ENCODE measurements around the gene ATP8B4.

ATP8B4 gene

DNA sequence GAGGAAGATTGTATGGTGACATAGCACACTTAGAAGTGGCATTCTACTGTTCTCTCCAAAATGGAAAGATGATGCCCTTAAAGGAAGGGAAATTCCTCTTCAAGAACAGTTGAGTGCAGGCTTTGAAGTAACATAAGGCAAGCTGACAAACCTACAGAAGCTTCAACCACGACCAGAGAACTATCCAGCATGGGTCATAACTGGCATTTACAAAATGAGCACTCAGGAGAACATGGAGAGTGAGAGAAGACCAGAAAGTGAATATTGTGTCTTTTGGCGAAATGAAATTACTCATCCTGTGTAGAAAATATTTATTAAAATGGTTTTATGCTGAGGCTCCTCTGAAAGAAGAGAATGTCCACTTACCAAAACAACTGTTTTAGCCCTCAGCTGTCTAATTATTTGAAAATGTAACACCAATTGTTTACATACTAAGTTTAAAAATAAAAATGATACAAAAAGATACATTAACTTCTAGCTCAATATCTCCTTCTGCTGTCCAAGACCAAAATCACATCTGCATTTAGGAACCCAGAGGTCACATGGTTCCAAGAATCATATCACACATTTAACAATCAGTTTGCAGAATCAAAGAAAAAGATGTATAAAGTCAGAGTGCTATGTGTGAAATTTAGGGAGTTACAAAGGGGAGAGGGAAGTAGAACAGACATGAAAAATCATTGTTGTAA, 216.9 kb downstream of the ATP8B4 start:
- no peaks in the 10 kb centered on the region for H3K9me3 ChIP-seq (replicated peaks in 1 of 11)
- H4K20me1 ChIP-seq: no peaks in the 10 kb centered on the region
- peaks cover 0 to 71% (median 0%) of the 10 kb centered on the region in 11 experiments; a peak in 4 of 22 replicates for H3K36me3 ChIP-seq
- no peak overlapping the region for H3K9ac ChIP-seq
- H3K27ac ChIP-seq: no peak overlapping the region
- H3K4me1 ChIP-seq: no peaks in the 10 kb centered on the region
- H3K4me2 ChIP-seq: no peak overlapping the region
- H3K27me3 ChIP-seq: no peaks in the 10 kb centered on the region
- no peak overlapping the region for H3K4me3 ChIP-seq
- TF ChIP-seq Cebpa-rat (IDR thresholded peaks at IDR 0.05): no peak

DNA sequence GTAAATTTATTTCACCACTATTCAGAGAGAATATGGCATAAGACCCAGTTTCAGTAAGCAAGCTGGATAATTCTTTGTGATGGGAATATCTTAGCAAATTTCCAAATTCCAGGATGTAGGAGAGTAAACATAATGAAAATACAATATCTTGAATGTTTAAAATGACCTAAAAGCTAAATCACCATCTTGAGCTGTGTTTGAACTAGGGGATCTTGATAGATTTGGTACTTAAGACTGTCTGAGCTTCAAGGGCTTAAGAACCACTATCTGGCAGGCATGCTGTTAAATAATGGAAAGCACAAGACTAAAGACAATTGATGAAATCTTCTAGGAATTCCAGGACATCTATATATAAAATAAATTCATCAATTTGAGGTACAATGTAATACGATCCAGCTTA, 217.7 kb downstream of the ATP8B4 start:
- no peak for TF ChIP-seq Cebpa-rat (IDR thresholded peaks at IDR 0.05)
- H3K27ac ChIP-seq: no peak overlapping the region
- H3K9ac ChIP-seq: no peak overlapping the region

DNA sequence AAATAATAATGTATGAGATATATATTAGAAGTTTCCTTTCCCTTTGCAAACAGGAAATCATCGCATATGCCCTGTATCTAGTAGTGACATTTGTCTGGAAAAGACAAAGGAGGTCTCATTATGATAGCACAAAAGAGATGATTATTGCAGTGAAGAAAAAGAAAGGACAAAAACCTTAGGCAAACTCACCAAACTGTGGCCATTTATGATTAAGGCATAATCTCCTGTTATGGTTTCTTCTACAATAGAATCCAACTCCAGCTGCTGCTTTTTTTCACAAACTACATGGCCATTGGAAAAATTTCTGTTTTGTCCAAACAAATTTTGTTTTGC, 218.2 kb downstream of the ATP8B4 start:
- no peaks in the 10 kb centered on the region for H3K9me3 ChIP-seq (replicated peaks in 1 of 11)
- no peaks in the 10 kb centered on the region for H4K20me1 ChIP-seq
- no peak overlapping the region for H3K27ac ChIP-seq
- H3K4me3 ChIP-seq: no peak overlapping the region
- no peak for TF ChIP-seq Cebpa-rat (IDR thresholded peaks at IDR 0.05)
- H3K9ac ChIP-seq: no peak overlapping the region
- H3K4me2 ChIP-seq: no peak overlapping the region
- H3K27me3 ChIP-seq: no peaks in the 10 kb centered on the region
- no peaks in the 10 kb centered on the region for H3K4me1 ChIP-seq
- peaks cover 0 to 70% (median 0%) of the 10 kb centered on the region in 11 experiments; a peak in 4 of 22 replicates for H3K36me3 ChIP-seq

More for the DNA sequence above, 217.7 kb downstream of the ATP8B4 start:
- H3K27me3 ChIP-seq: no peaks in the 10 kb centered on the region
- no peaks in the 10 kb centered on the region for H3K9me3 ChIP-seq (replicated peaks in 1 of 11)
- H3K4me3 ChIP-seq: no peak overlapping the region
- no peaks in the 10 kb centered on the region for H4K20me1 ChIP-seq
- H3K36me3 ChIP-seq: peaks cover 0 to 70% (median 0%) of the 10 kb centered on the region in 11 experiments; a peak in 4 of 22 replicates
- no peak overlapping the region for H3K4me2 ChIP-seq
- no peaks in the 10 kb centered on the region for H3K4me1 ChIP-seq

DNA sequence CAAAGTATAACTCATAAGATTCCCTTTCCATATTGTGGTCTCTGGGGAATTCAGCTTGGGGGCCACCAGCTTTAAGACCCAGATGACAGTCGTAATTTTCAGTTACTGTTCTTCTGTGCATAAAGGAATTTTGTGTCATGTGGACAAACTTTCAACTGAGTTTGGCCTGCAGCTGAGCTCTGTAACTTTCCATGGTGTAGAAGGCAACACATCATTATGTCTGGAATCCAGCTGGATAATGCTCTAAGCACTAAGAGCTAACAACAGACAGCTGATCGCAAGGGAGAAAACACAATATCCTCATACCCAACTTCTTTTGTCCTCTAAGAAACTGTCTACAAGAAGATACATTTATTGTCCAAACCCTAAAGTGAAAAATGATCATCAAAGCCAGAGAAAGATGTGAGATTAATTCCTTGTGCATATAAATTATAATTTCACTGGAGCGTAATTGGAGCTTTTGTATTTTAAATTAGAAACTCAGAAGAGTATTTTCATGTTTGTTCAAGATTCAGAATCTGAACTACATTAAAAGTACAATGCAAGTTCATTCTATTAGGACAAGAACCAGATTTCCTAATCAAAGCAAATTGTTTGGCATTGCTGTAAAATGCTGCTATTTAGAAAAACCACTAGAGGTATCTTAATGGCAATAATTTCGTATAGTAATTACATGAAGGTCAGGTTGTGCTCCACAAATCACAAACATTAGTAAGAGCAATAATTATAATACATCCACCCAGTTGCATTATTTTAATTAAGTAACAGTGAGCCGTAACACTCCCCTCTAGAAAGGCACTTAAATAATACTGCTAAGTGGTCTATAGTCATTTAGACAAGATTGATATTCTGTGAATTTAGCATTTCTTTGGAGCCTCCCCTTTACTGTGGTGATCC, 218.8 kb downstream of the ATP8B4 start:
- Histone ChIP-seq H3K27me3 (no peaks in the 10 kb centered on the region), H3K36me3 (peaks cover 0 to 75% (median 0%) of the 10 kb centered on the region in 11 experiments; a peak in 5 of 22 replicates), H3K4me2 (no peak overlapping the region)

DNA sequence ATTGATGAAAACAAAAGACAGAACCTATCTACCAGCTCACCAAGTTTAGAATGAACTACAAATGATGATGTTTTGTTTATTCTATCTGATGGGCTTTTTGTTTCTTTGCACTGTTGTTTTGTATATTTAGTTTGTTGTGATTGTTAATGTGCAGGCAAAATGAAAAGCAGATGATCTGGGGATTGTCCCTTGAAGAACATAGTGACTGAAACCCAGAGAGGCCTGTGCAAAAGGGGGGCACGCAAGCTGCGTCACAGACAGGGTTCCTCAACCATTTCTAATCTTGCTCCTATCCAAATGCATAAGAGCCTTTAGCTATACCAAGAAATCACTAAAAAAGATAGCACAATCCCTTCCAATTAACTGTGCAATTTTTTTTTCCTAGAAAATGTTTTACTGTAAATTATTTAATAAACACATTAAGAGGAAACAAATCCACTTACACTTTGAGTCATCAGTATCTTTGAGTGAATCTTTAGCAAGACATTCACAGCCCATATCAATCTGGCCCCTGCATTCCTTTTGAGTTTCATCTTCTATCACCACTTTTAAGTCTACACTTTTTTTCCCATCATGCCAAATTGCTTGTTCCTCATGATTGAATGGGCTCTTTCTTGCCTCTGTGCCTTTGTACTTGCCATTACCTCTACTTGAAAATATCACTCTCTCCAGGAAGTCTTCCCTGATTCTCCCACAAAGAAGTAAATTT, 220.3 kb downstream of the ATP8B4 start:
- H3K4me3 ChIP-seq: no peak overlapping the region
- H3K36me3 ChIP-seq: peaks cover 0 to 81% (median 0%) of the 10 kb centered on the region in 11 experiments; a peak in 5 of 22 replicates
- no peaks in the 10 kb centered on the region for H3K9me3 ChIP-seq (replicated peaks in 1 of 11)
- no peak for TF ChIP-seq Cebpa-rat (IDR thresholded peaks at IDR 0.05)
- H3K27me3 ChIP-seq: no peaks in the 10 kb centered on the region
- H3K9ac ChIP-seq: no peak overlapping the region
- no peaks in the 10 kb centered on the region for H4K20me1 ChIP-seq
- H3K27ac ChIP-seq: no peak overlapping the region
- H3K4me1 ChIP-seq: no peaks in the 10 kb centered on the region
- no peak overlapping the region for H3K4me2 ChIP-seq

More for the DNA sequence above, 218.8 kb downstream of the ATP8B4 start:
- no peak overlapping the region for H3K27ac ChIP-seq
- no peaks in the 10 kb centered on the region for H3K4me1 ChIP-seq
- H3K9ac ChIP-seq: no peak overlapping the region
- H3K9me3 ChIP-seq (replicated peaks in 1 of 11): no peaks in the 10 kb centered on the region
- no peak for TF ChIP-seq Cebpa-rat (IDR thresholded peaks at IDR 0.05)
- no peaks in the 10 kb centered on the region for H4K20me1 ChIP-seq
- H3K4me3 ChIP-seq: no peak overlapping the region

DNA sequence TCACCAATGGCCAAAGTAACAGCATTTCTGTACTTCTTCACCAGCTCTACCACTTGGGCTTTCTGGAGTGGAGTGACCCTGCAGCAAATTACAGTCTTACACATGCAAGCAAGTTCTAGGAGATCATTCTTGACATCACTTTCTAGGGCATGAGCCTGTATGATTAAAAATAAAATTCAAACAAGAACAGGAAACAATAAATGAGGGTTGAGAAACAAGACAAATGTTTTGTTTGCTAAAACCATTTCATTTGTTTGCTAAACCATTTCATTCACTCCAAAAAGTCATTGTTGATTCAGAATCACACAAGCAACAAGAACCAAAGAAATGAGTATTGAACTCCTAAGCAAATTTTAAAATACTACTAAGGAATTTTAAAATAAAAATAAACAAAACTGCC, 220.9 kb downstream of the ATP8B4 start:
- no peaks in the 10 kb centered on the region for H4K20me1 ChIP-seq
- no peaks in the 10 kb centered on the region for H3K4me1 ChIP-seq
- no peak overlapping the region for H3K4me2 ChIP-seq
- no peaks in the 10 kb centered on the region for H3K27me3 ChIP-seq
- no peak overlapping the region for H3K9ac ChIP-seq
- H3K27ac ChIP-seq: no peak overlapping the region
- H3K36me3 ChIP-seq: peaks cover 0 to 82% (median 0%) of the 10 kb centered on the region in 11 experiments; a peak in 5 of 22 replicates
- no peaks in the 10 kb centered on the region for H3K9me3 ChIP-seq (replicated peaks in 1 of 11)
- H3K4me3 ChIP-seq: no peak overlapping the region
- TF ChIP-seq Cebpa-rat (IDR thresholded peaks at IDR 0.05): no peak

DNA sequence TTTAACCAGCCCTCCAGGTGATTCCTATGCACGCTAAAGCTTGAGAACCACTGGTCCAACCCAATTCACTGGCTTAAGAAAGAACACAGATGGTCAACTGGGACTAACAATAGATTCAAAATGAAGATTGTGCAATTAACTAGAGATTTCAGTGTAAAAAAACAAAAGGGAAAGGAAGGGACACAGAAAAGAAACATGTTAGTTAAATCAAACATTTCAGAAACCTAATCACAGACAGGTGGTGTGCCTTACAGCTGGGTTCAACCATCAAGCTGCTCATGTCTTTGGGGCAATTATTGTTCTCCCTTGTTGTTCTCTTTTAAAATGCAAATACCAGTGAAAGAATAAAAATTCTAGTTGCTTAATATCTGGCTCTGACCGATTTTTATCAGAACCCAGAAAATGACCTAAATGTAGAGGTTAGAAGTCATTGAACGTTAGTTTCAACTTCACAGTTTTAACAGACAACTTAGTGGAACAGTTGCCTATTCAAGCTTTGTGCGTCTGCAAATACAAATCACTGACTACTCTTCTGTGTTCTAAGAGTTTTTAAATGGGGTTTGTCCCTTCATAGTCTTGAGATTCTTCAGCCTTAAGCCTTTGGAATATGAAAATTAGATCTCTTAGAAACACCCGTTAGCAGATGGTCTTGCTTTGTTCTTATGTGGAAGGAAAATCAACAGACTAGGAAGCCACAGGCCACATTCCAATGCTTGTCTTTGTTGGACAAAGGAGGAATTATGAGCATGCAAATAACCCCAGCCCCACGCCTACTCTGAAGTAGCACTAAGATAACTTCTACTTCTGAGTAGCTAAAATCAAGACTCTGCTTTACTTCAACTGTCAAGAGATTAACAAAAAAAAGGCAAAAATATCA, 223.4 kb downstream of the ATP8B4 start:
- no peaks in the 10 kb centered on the region for H3K27me3 ChIP-seq
- H3K4me1 ChIP-seq: no peaks in the 10 kb centered on the region
- peaks cover 0 to 89% (median 0%) of the 10 kb centered on the region in 11 experiments; a peak in 5 of 22 replicates for H3K36me3 ChIP-seq
- TF ChIP-seq Cebpa-rat (IDR thresholded peaks at IDR 0.05): no peak
- no peak overlapping the region for H3K4me2 ChIP-seq
- H3K9me3 ChIP-seq (replicated peaks in 1 of 11): no peaks in the 10 kb centered on the region
- no peak overlapping the region for H3K27ac ChIP-seq
- no peak overlapping the region for H3K9ac ChIP-seq
- H4K20me1 ChIP-seq: no peaks in the 10 kb centered on the region
- no peak overlapping the region for H3K4me3 ChIP-seq

DNA sequence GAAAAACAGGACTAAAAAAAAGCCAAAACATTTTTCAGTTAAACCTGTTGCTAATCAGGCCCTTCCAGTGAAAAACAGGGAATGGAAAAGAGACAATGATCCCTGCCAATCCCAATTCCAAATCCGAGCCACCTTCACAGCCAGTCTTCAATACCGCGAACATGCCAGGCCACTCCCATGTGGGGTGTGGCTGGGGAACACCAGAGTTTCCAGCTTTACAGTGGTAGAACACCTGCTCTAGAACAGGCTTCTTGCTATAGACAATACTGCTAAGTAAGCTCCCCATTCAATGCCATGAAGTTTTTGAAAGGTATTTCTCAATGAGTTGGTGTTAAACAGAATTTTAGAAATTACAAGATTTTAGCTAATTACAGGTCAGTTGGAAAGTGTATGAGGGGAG, 228.3 kb downstream of the ATP8B4 start:
- no peak for TF ChIP-seq Cebpa-rat (IDR thresholded peaks at IDR 0.05)
- Histone ChIP-seq H3K9me3 (replicated peaks in 1 of 11) (no peaks in the 10 kb centered on the region), H3K27me3 (no peaks in the 10 kb centered on the region), H3K4me3 (no peak overlapping the region), H3K9ac (no peak overlapping the region), H3K36me3 (peaks cover 0 to 80% (median 0%) of the 10 kb centered on the region in 11 experiments; a peak in 5 of 22 replicates), H3K4me2 (no peak overlapping the region), H3K27ac (no peak overlapping the region), H3K4me1 (no peaks in the 10 kb centered on the region), H4K20me1 (no peaks in the 10 kb centered on the region)

Measured in BLaER1 treated with 17β-estradiol and CSF1 and Interleukin-3, amounts not matched to agents 10 nM and 100 nM (cell line).